Naive thymus-derived CD8-positive, alpha-beta T cell (primary cell): Measurements from ENCODE around the gene LCK. TPM values are rescaled to one million over a fixed set of nuclear protein-coding genes. Genes with fewer than 3 reads are reported as not detected.

Experiments used
- ATAC-seq, 2 donors: fragments of 150-1000 bp; cut with Tn5 transposase in 1 of 2; sonication (Bioruptor Pico), chemical (Tn5 transposase) in 1 of 2; 1 replicate in 1 of 2; 2 replicates in 1 of 2; pipeline ENCODE4 v1.10.0; 2021; ENCODE audit warnings: mild to moderate bottlenecking in 2 of 2, moderate library complexity in 2 of 2
- POLR2A ChIA-PET: fragments of 350-600 bp; sonication (Branson Sonifier 250); formaldehyde crosslinking; loops from one replicate; lab custom pipeline; 2021; ENCODE audit warnings: antibody characterized with exemption; lab: Charles Lee
- DNase-seq, 10 donors: peaks; one replicate each; pipeline versions ENCODE4 v3.0.0 to v3.0.0-alpha.2; 2020 to 2022
- H3K27ac Mint-ChIP-seq, 10 donors: one replicate each; pipeline ENCODE4 v1.8.0; 2020 to 2022; ENCODE audit warnings: mild to moderate bottlenecking in 10 of 10, mixed read lengths in 10 of 10, moderate library complexity in 4 of 10, inconsistent platforms in 1 of 10
- H3K27me3 Mint-ChIP-seq, 5 donors: one replicate each; pipeline ENCODE4 v1.8.0; 2021 to 2022; ENCODE audit warnings: mixed read lengths in 5 of 5
- H3K36me3 Mint-ChIP-seq, 3 donors: one replicate each; pipeline ENCODE4 v1.8.0; 2020 to 2022; ENCODE audit warnings: mixed read lengths in 3 of 3, mild to moderate bottlenecking in 2 of 3, inconsistent platforms in 1 of 3
- H3K4me1 Mint-ChIP-seq, 4 donors: one replicate each; pipeline ENCODE4 v1.8.0; 2021 to 2022; ENCODE audit warnings: mixed read lengths in 4 of 4
- H3K4me3 Mint-ChIP-seq, 10 donors: one replicate each; pipeline ENCODE4 v1.8.0; 2020 to 2022; ENCODE audit warnings: mild to moderate bottlenecking in 10 of 10, mixed read lengths in 10 of 10, moderate library complexity in 6 of 10, inconsistent platforms in 1 of 10
- H3K9me3 Mint-ChIP-seq, 9 donors: one replicate each; pipeline ENCODE4 v1.8.0; 2020 to 2022; ENCODE audit warnings: mixed read lengths in 9 of 9, mild to moderate bottlenecking in 3 of 9, inconsistent platforms in 1 of 9, moderate library complexity in 1 of 9
- polyA plus RNA-seq, 3 donors: library from polyadenylated mRNA; unstranded; fragments of 300-500 nt; fragmentation: Illumina TruSeq; gene quantifications; one replicate each; pipeline ENCODE4 v1.2.3, GENCODE V29; 2021
- total RNA-seq, 8 experiments: library from RNA in 2 of 8; stranded (reverse) in 2 of 8; gene quantifications; one replicate each; pipeline ENCODE4 v1.2.3 and lab custom pipeline; 2021 to 2026

Gene LCK
- total and polyA plus RNA-seq, 5 experiments from 2014 or later: 509 to 1,069 (median 876) TPM

DNA sequence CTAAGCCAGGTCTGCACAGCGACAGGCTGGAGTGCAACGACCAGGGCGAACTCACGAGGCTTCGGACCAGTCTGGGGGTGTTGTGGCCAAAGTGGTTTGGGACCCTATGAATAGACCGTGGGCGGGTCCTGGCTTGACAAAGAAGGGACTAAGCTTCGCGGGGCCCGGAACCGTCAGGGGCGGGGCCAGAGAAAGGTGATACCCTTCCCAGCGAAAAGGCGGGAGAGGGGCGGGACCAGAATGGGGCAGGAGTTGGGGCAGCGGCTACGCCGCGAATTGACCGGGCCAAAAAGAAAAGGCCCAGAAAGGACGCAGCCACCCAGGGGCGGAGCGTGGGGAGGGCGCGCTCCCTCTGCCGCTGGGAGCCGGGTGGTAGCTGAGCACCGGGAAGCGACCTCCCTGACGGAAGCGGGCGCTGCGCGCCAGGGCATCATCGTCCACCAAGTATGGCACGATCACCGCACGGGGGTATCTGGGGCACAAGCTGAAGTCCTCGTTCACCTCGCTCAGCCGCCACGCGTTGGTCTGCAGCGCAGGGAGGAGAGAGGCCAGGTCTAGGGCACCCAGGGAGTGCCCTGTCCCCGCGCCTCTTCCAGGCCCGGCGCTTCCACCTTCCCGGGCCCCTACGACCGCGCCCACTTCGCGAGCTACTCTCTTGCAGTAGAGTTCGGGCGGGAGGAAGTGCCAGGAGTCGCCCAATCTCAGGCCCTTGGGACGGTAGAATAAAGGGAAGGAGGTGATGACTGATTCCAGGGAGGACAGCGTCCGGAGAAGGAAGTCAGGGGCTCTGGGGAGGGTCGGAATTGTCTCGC lies 10.7 kb upstream of the LCK start:
- Mint-ChIP-seq H3K27me3 (no peaks in the 10 kb centered on the region), H3K4me3 (peak overlapping the region; percentile 88 to 93 (median 90)), H3K4me1 (peaks cover 7 to 21% (median 20%) of the 10 kb centered on the region in 4 donors), H3K27ac (peak overlapping the region; percentile 69 to 91 (median 84)), H3K36me3 (no peaks in the 10 kb centered on the region), H3K9me3 (no peaks in the 10 kb centered on the region)
- POLR2A ChIA-PET: interaction anchor here (0.5 to 50.5 kb wide), 21 partner anchors 13 to 154 kb away, joined by 3 to 2080 read pairs (median 6); partner anchors contain the start of genes BSDC1, FAM167B, HDAC1 and IQCC
- DNase-seq (peak; percentile 57 to 84 (median 64)), ATAC-seq (peak; percentile 81)

GRCh38 chr1:32241001-32241763 lies 9.9 kb upstream of the LCK start:
- Mint-ChIP-seq H3K27ac (peak overlapping the region; percentile 69 to 91 (median 85)), H3K9me3 (no peaks in the 10 kb centered on the region), H3K4me1 (peaks cover 7 to 26% (median 25%) of the 10 kb centered on the region in 4 donors), H3K27me3 (no peaks in the 10 kb centered on the region), H3K36me3 (no peaks in the 10 kb centered on the region), H3K4me3 (peak overlapping the region; percentile 88 to 93 (median 90))
- POLR2A ChIA-PET: interaction anchor here (0.5 to 50.5 kb wide), 24 partner anchors 14 to 423 kb away, joined by 3 to 2080 read pairs (median 5); partner anchors contain the start of genes BSDC1, FAM167B, HDAC1 and IQCC
- DNase-seq (peak in 5 of 10 donors; percentile 40 to 65 (median 51)), ATAC-seq (peak; percentile 71 to 78)

GRCh38 chr1:32242341-32242851 lies 8.7 kb upstream of the LCK start:
- no peak for DNase-seq
- no peaks in the 10 kb centered on the region for H3K9me3 Mint-ChIP-seq
- no peak for ATAC-seq
- no peaks in the 10 kb centered on the region for H3K27me3 Mint-ChIP-seq
- peaks cover 11 to 38% (median 35%) of the 10 kb centered on the region in 4 donors for H3K4me1 Mint-ChIP-seq
- H3K27ac Mint-ChIP-seq: peak overlapping the region; percentile 48 to 89 (median 80)
- POLR2A ChIA-PET: interaction anchor here (0.5 to 50.5 kb wide), 5 partner anchors 28 to 514 kb away, joined by 3 to 2080 read pairs (median 4); partner anchors contain the start of genes BSDC1, FAM167B, HDAC1 and LCK
- peak overlapping the region in 8 of 10 donors; percentile 26 to 92 (median 72) for H3K4me3 Mint-ChIP-seq
- no peaks in the 10 kb centered on the region for H3K36me3 Mint-ChIP-seq

GRCh38 chr1:32246888-32247273 lies 4.2 kb upstream of the LCK start, which contains the start of gene FAM167B:
Gene FAM167B, plus strand, starts transcription at chr1:32247222. Its CDS starts 200 bp downstream, at chr1:32247422.
- ATAC-seq (no peak), DNase-seq (no peak)
- Mint-ChIP-seq H3K9me3 (no peaks in the 10 kb centered on the region), H3K36me3 (peaks cover 2 to 7% (median 5%) of the 10 kb centered on the region in 3 donors), H3K27ac (peak within 1 kb of the TSS; percentile 94 to 99 (median 98)), H3K4me1 (peaks cover 24 to 69% (median 58%) of the 10 kb centered on the region in 4 donors), H3K27me3 (peaks cover 0 to 1% (median 0%) of the 10 kb centered on the region in 5 donors), H3K4me3 (peak within 1 kb of the TSS; percentile 63 to 100 (median 84))
- POLR2A ChIA-PET: interaction anchor here (0.7 to 50.5 kb wide), 4 partner anchors 3 to 90 kb away, joined by 4 to 2080 read pairs (median 1093); partner anchors contain the start of genes EIF3I, FAM167B, HDAC1 and LCK

DNA sequence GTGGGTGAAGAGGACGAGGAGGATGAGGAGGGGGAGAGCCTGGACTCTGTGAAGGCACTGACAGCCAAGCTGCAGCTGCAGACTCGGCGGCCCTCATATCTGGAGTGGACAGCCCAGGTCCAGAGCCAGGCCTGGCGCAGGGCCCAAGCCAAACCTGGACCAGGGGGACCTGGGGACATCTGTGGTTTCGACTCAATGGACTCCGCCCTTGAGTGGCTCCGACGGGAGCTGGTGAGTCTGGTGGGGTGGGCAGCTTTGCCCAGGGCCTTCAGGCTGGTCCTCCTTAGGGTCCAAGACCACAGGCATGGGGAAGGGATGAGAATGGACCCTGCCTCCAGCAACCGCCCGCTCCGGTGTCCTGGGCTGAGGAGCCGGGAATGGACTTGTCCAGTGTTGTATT lies 3.6 kb upstream of the LCK start:
- peaks cover 0 to 1% (median 0%) of the 10 kb centered on the region in 5 donors for H3K27me3 Mint-ChIP-seq
- peak overlapping the region; percentile 94 to 99 (median 98) for H3K27ac Mint-ChIP-seq
- ATAC-seq: no peak

GRCh38 chr1:32247983-32248889 lies 2.8 kb upstream of the LCK start:
- Mint-ChIP-seq H3K4me3 (peak overlapping the region; percentile 63 to 100 (median 84)), H3K4me1 (peaks cover 29 to 72% (median 52%) of the 10 kb centered on the region in 4 donors), H3K9me3 (no peaks in the 10 kb centered on the region), H3K27me3 (peaks cover 0 to 1% (median 0%) of the 10 kb centered on the region in 5 donors), H3K27ac (peak overlapping the region; percentile 94 to 99 (median 98)), H3K36me3 (peaks cover 13 to 16% (median 16%) of the 10 kb centered on the region in 3 donors)
- DNase-seq: peak; percentile 45 to 82 (median 62)
- ATAC-seq: peak in 1 of 2 donors; percentile 3
- POLR2A ChIA-PET: interaction anchor here (0.6 to 50.5 kb wide), 17 partner anchors 5 to 839 kb away, joined by 3 to 2080 read pairs (median 4); partner anchors contain the start of genes CCDC28B, EIF3I, FAM167B and HDAC1

More for the DNA sequence above, 3.6 kb upstream of the LCK start:
- Mint-ChIP-seq H3K4me3 (peak overlapping the region in 6 of 10 donors; percentile 33 to 100 (median 86)), H3K9me3 (no peaks in the 10 kb centered on the region), H3K4me1 (peaks cover 26 to 69% (median 53%) of the 10 kb centered on the region in 4 donors), H3K36me3 (peaks cover 6 to 10% (median 8%) of the 10 kb centered on the region in 3 donors)
- DNase-seq: no peak
- POLR2A ChIA-PET: interaction anchor here (0.6 to 50.5 kb wide), 7 partner anchors 4 to 429 kb away, joined by 3 to 2080 read pairs (median 14); partner anchors contain the start of genes CCDC28B, EIF3I, FAM167B and HDAC1

- H3K9me3 Mint-ChIP-seq: no peaks in the 10 kb centered on the region
- H3K27ac Mint-ChIP-seq: peak overlapping the region; percentile 95 to 99 (median 98)
- H3K4me1 Mint-ChIP-seq: peaks cover 35 to 87% (median 63%) of the 10 kb centered on the region in 4 donors
- ATAC-seq (peak; percentile 74 to 85), DNase-seq (peak; percentile 61 to 93 (median 84))
- POLR2A ChIA-PET: interaction anchor here (0.8 to 50.5 kb wide), 21 partner anchors 6 to 401 kb away, joined by 3 to 2080 read pairs (median 5); partner anchors contain the start of genes BSDC1, CCDC28B, EIF3I and FAM167B
- H3K27me3 Mint-ChIP-seq: peaks cover 0 to 1% (median 0%) of the 10 kb centered on the region in 5 donors
- peak overlapping the region; percentile 94 to 100 (median 100) for H3K4me3 Mint-ChIP-seq
- peaks cover 14 to 22% (median 16%) of the 10 kb centered on the region in 3 donors for H3K36me3 Mint-ChIP-seq
Observed at GRCh38 chr1:32249831-32250525, 1.1 kb upstream of the LCK start.

- Mint-ChIP-seq H3K27me3 (no peaks in the 10 kb centered on the region), H3K4me1 (peaks cover 30 to 80% (median 53%) of the 10 kb centered on the region in 4 donors), H3K27ac (peak overlapping the region; percentile 86 to 99 (median 94)), H3K9me3 (no peaks in the 10 kb centered on the region), H3K36me3 (peaks cover 16 to 55% (median 29%) of the 10 kb centered on the region in 3 donors), H3K4me3 (peak overlapping the region; percentile 79 to 100 (median 88))
- ATAC-seq: peak; percentile 6 to 24
- POLR2A ChIA-PET: interaction anchor here (0.7 to 50.5 kb wide), 8 partner anchors 12 to 139 kb away, joined by 3 to 2080 read pairs (median 8); partner anchors contain the start of genes BSDC1, EIF3I, FAM167B and HDAC1
- DNase-seq: peak in 2 of 10 donors; percentile 55 to 61
Observed at GRCh38 chr1:32255072-32256071, 4.3 kb downstream of the LCK start.
